Naive thymus-derived CD4-positive, alpha-beta T cell (primary cell): ENCODE data around the gene MRPL58. TPM values are rescaled to one million over a fixed set of nuclear protein-coding genes. Genes with fewer than 3 reads are reported as not detected.
A peak's percentile ranks its signal among the peaks of the same experiment; 100 is the strongest.

Experiments used
- ATAC-seq: fragments of 150-1000 bp; cut with Tn5 transposase; 2 replicates; pipeline ENCODE4 v1.10.0; 2021; ENCODE audit warnings: mild to moderate bottlenecking, moderate library complexity
- CTCF ChIA-PET: fragments of 350-600 bp; sonication (Branson Sonifier 250); formaldehyde crosslinking; loops from one replicate; lab custom pipeline; 2021; ENCODE audit warnings: antibody characterized with exemption; lab: Charles Lee
- POLR2A ChIA-PET: fragments of 350-600 bp; sonication (Branson Sonifier 250); formaldehyde crosslinking; loops from one replicate; lab custom pipeline; 2021; ENCODE audit warnings: antibody characterized with exemption, inconsistent platforms; lab: Charles Lee
- DNase-seq, 9 donors: peaks; one replicate each; pipeline versions ENCODE4 v3.0.0 to v3.0.0-alpha.2; 2020 to 2022; ENCODE audit warnings: mixed read lengths in 1 of 9
- H3K27ac ChIP-seq: one replicate; pipeline ENCODE4 v1.7.0; 2013; ENCODE audit warnings: mild to moderate bottlenecking, low read depth, low read length, moderate library complexity
- H3K27me3 ChIP-seq, 2 donors: one replicate each; pipeline ENCODE4 v1.7.0; 2013; ENCODE audit warnings: low read length in 2 of 2, mild to moderate bottlenecking in 2 of 2, moderate library complexity in 2 of 2; ENCODE audit not compliant: control insufficient read depth in 2 of 2, insufficient read depth in 2 of 2
- H3K36me3 ChIP-seq, 3 experiments: 1 replicate in 2 of 3; 2 replicates in 1 of 3; pipeline ENCODE4 v1.7.0; 2013; ENCODE audit warnings: low read length in 3 of 3, mild to moderate bottlenecking in 3 of 3, moderate library complexity in 1 of 3; ENCODE audit not compliant: insufficient read depth in 3 of 3, control insufficient read depth in 2 of 3
- H3K4me1 ChIP-seq, 2 donors: one replicate each; pipeline ENCODE4 v1.7.0; 2013; ENCODE audit warnings: low read length in 2 of 2, mild to moderate bottlenecking in 2 of 2, moderate library complexity in 1 of 2; ENCODE audit not compliant: control insufficient read depth in 2 of 2, insufficient read depth in 2 of 2
- H3K4me3 ChIP-seq: 2 replicates; pipeline ENCODE4 v1.7.0; 2013; ENCODE audit warnings: mild to moderate bottlenecking, low read length
- H3K9me3 ChIP-seq, 3 experiments: 1 replicate in 2 of 3; 2 replicates in 1 of 3; pipeline ENCODE4 v1.7.0; 2013; ENCODE audit warnings: low read length in 3 of 3; ENCODE audit not compliant: control insufficient read depth in 2 of 3
- H3K27ac Mint-ChIP-seq, 9 donors: one replicate each; pipeline ENCODE4 v1.8.0; 2020 to 2022; ENCODE audit warnings: mixed read lengths in 9 of 9, mild to moderate bottlenecking in 8 of 9, moderate library complexity in 5 of 9, inconsistent platforms in 2 of 9
- H3K27me3 Mint-ChIP-seq, 5 donors: one replicate each; pipeline ENCODE4 v1.8.0; 2021 to 2022; ENCODE audit warnings: mixed read lengths in 5 of 5, mild to moderate bottlenecking in 1 of 5
- H3K36me3 Mint-ChIP-seq, 5 donors: one replicate each; pipeline ENCODE4 v1.8.0; 2020 to 2022; ENCODE audit warnings: mixed read lengths in 5 of 5, mild to moderate bottlenecking in 3 of 5, inconsistent platforms in 1 of 5
- H3K4me1 Mint-ChIP-seq, 7 donors: one replicate each; pipeline ENCODE4 v1.8.0; 2020 to 2022; ENCODE audit warnings: mixed read lengths in 7 of 7, mild to moderate bottlenecking in 3 of 7, inconsistent platforms in 1 of 7
- H3K4me3 Mint-ChIP-seq, 10 donors: one replicate each; pipeline ENCODE4 v1.8.0; 2020 to 2022; ENCODE audit warnings: mild to moderate bottlenecking in 10 of 10, mixed read lengths in 10 of 10, moderate library complexity in 6 of 10, inconsistent platforms in 2 of 10
- H3K9me3 Mint-ChIP-seq, 11 donors: one replicate each; pipeline ENCODE4 v1.8.0; 2020 to 2022; ENCODE audit warnings: mixed read lengths in 11 of 11, mild to moderate bottlenecking in 4 of 11, inconsistent platforms in 1 of 11, moderate library complexity in 1 of 11
- intact Hi-C, 2 donors: fragments of 100-400 bp; cut with micrococcal nuclease; formaldehyde crosslinking; loops; one replicate each; pipeline ENCODE4 v1.15.1; 2023
- polyA plus RNA-seq, 2 donors: library from polyadenylated mRNA; unstranded; fragments of 300-500 nt; fragmentation: Illumina TruSeq; gene quantifications; one replicate each; pipeline ENCODE4 v1.2.3, GENCODE V29; 2021
- total RNA-seq, 6 experiments: library from RNA in 5 of 6; stranded (reverse) in 5 of 6; gene quantifications; 1 replicate in 5 of 6; 2 replicates in 1 of 6; pipeline ENCODE4 v1.2.3 and lab custom pipeline; 2021 to 2026

MRPL58 gene
- total and polyA plus RNA-seq, 7 experiments from 2014 or later: 11.7 to 71.4 (median 25.1) TPM

DNA sequence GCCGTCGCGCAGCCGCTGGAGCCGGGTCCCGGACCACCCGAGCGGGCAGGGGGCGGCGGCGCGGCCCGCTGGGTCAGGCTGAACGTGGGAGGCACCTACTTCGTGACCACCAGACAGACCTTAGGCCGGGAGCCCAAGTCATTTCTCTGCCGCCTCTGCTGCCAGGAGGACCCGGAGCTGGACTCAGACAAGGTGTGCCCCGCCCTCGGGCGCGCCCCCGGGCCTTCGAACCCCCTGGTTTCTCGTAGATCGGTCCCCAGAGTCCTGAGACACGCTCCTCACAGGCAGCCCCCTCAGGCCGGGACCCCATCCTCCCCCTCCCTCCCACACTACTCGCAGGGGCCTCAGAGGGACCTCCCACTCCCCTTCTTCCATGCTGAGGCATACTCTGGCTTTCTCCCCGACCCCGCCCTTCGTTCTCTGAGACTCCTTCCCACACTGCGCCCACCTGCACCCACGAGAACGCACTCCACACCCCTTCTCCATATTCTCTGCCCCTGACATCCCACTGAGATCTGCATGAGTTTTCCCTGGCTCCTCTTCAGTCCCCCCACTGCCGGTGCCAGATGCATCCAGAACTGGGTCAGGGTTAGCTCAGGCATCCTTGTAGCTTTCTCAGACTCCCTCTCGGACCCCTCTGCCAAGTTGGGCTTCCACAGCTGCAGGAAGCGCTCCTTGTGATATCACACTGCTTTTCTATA is 35.1 kb downstream of the MRPL58 start:
- H3K27ac Mint-ChIP-seq: peak overlapping the region; percentile 87 to 99 (median 92)
- intact Hi-C loops: loop anchor here (1.0 to 5.0 kb wide), 7 partner anchors 11 to 135 kb away; partner anchors contain the start of genes ARMC7 (in 1 of the 2), MRPL58 (in 1 of the 2), SLC16A5 (in 1 of the 2) and SUMO2 (in 1 of the 2)
- H3K27me3 ChIP-seq: no peaks in the 10 kb centered on the region
- DNase-seq: peak in 6 of 9 donors; percentile 11 to 35 (median 24)
- H3K36me3 ChIP-seq: peaks cover 0 to 14% (median 0%) of the 10 kb centered on the region in 3 experiments
- no peaks in the 10 kb centered on the region for H3K27me3 Mint-ChIP-seq
- peaks cover 13 to 16% of the 10 kb centered on the region in 2 donors for H3K4me1 ChIP-seq
- ATAC-seq: no peak
- peak overlapping the region; percentile 67 for H3K4me3 ChIP-seq
- H3K9me3 ChIP-seq: no peaks in the 10 kb centered on the region
- peaks cover 24 to 60% (median 49%) of the 10 kb centered on the region in 7 donors for H3K4me1 Mint-ChIP-seq
- H3K36me3 Mint-ChIP-seq: peaks cover 0 to 8% (median 5%) of the 10 kb centered on the region in 5 donors
- peak overlapping the region; percentile 71 for H3K27ac ChIP-seq
- H3K9me3 Mint-ChIP-seq: no peaks in the 10 kb centered on the region
- CTCF ChIA-PET: interaction anchor here (0.6 to 1.5 kb wide), 4 partner anchors 13 to 439 kb away, joined by 3 to 6 read pairs (median 3); no protein-coding TSS in a partner anchor
- POLR2A ChIA-PET: interaction anchor here (0.8 to 4.9 kb wide), 12 partner anchors 9 to 136 kb away, joined by 3 to 58 read pairs (median 6); partner anchors contain the start of genes HID1, MRPL58, SLC16A5 and SUMO2
- H3K4me3 Mint-ChIP-seq: peak overlapping the region; percentile 79 to 99 (median 94)

DNA sequence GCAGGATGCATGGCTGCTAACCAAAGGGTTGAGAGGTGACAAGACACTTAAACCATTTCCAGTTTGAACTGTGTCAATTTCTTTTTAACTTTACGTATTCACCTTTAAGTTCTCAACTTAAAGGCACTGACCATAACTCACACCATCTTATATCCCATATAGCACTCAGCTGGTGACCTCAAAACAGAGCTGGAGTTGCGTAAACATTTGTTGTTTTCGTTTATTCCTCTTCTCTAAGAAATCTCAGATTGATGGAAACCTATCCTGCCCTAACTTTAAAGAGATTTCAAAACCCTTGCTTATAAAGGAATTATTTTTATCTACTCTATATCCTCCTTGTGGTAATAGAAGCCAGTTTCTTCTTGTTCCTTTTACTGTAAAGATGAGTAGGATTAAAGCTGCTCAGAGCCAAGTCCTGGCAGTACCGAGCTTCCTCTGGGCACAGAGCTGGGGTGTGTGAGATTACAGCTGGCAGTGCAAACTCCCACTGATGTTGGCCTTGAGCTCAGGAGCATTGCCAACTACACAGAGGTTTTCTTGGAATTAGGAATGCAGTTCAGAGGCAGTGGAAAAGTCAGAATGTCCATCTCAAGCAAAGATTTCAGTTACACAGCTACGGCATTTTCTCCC is 35.9 kb downstream of the MRPL58 start:
- peak overlapping the region; percentile 87 to 99 (median 92) for H3K27ac Mint-ChIP-seq
- H3K27ac ChIP-seq: peak overlapping the region; percentile 71
- no peak for ATAC-seq
- no peaks in the 10 kb centered on the region for H3K27me3 Mint-ChIP-seq
- H3K36me3 Mint-ChIP-seq: peaks cover 0 to 12% (median 5%) of the 10 kb centered on the region in 5 donors
- H3K27me3 ChIP-seq: no peaks in the 10 kb centered on the region
- POLR2A ChIA-PET: interaction anchor here (0.8 to 4.9 kb wide), 10 partner anchors 10 to 76 kb away, joined by 3 to 58 read pairs (median 6); partner anchors contain the start of genes HID1, MRPL58 and SLC16A5
- no peaks in the 10 kb centered on the region for H3K9me3 ChIP-seq
- H3K4me1 ChIP-seq: peaks cover 13 to 16% of the 10 kb centered on the region in 2 donors
- intact Hi-C loops: loop anchor here (5.0 kb wide), 3 partner anchors 39 to 134 kb away; partner anchors contain the start of genes ARMC7 (in 1 of the 2), SLC16A5 (in 1 of the 2) and SUMO2 (in 1 of the 2)
- peaks cover 0 to 22% (median 0%) of the 10 kb centered on the region in 3 experiments for H3K36me3 ChIP-seq
- H3K4me1 Mint-ChIP-seq: peaks cover 28 to 62% (median 49%) of the 10 kb centered on the region in 7 donors
- H3K4me3 Mint-ChIP-seq: peak overlapping the region; percentile 79 to 99 (median 94)
- DNase-seq: no peak
- H3K9me3 Mint-ChIP-seq: no peaks in the 10 kb centered on the region
- CTCF ChIA-PET: interaction anchor here (0.6 to 1.2 kb wide), 6 partner anchors 11 to 439 kb away, joined by 3 read pairs; no protein-coding TSS in a partner anchor
- H3K4me3 ChIP-seq: peak overlapping the region; percentile 67

DNA sequence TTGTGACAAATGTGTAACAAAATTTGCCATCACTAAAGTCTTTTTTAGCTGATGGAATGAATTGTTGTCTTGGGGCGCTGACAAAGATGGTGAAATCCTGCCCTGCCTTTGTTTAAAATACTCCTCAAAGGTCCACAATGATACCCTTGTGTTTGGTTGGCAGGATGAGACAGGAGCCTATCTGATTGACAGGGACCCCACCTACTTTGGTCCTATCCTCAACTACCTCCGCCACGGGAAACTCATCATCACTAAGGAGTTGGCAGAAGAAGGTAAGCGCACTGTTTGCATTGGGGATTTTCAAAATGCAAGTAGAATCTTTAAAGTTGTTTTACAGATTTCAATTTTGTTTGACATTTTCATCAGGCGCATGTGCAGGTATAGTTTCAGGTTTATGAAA is 36.6 kb downstream of the MRPL58 start:
- POLR2A ChIA-PET: interaction anchor here (0.9 to 4.9 kb wide), 7 partner anchors 10 to 61 kb away, joined by 3 to 58 read pairs (median 7); partner anchors contain the start of genes ARMC7 and MRPL58
- DNase-seq: no peak
- Mint-ChIP-seq H3K4me3 (peak overlapping the region in 7 of 10 donors; percentile 18 to 95 (median 93)), H3K4me1 (peaks cover 28 to 57% (median 45%) of the 10 kb centered on the region in 7 donors), H3K36me3 (peaks cover 0 to 14% (median 5%) of the 10 kb centered on the region in 5 donors), H3K27me3 (no peaks in the 10 kb centered on the region), H3K27ac (peak overlapping the region in 8 of 9 donors; percentile 8 to 93 (median 88)), H3K9me3 (no peaks in the 10 kb centered on the region)
- Histone ChIP-seq H3K27me3 (no peaks in the 10 kb centered on the region), H3K27ac (no peak overlapping the region), H3K4me1 (peaks cover 13 to 16% of the 10 kb centered on the region in 2 donors), H3K36me3 (peaks cover 0 to 29% (median 0%) of the 10 kb centered on the region in 3 experiments), H3K4me3 (no peak overlapping the region), H3K9me3 (no peaks in the 10 kb centered on the region)
- ATAC-seq: no peak
- CTCF ChIA-PET: interaction anchor here (0.6 to 1.2 kb wide), 3 partner anchors 11 to 289 kb away, joined by 3 read pairs; no protein-coding TSS in a partner anchor
- intact Hi-C loops: loop anchor here (5.0 kb wide), 3 partner anchors 38 to 133 kb away; partner anchors contain the start of genes ARMC7 (in 1 of the 2), SLC16A5 (in 1 of the 2) and SUMO2 (in 1 of the 2)

DNA sequence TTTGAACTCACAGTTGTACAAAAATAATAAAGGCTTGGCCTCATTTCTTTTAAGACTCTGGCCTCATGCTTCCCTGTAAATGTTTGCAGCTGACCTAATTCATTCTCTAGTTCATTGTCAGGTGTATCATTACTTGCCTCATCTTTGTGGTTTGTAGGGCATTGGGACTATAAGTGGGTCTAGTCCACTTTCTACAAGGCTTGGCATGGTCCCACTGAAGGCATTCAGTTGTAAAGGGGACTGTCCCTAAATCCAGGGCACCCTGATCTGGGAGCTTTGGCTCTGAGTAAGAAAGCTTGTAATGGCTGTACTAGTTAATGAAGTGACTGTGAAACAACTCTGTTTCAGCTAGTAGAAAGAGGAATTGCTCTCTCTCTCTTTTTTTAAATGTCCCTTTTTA is 37.2 kb downstream of the MRPL58 start:
- Mint-ChIP-seq H3K27me3 (no peaks in the 10 kb centered on the region), H3K27ac (peak overlapping the region in 5 of 9 donors; percentile 10 to 89 (median 49)), H3K4me1 (peaks cover 28 to 54% (median 41%) of the 10 kb centered on the region in 7 donors), H3K9me3 (no peaks in the 10 kb centered on the region), H3K36me3 (peaks cover 0 to 17% (median 5%) of the 10 kb centered on the region in 5 donors), H3K4me3 (peak overlapping the region in 4 of 10 donors; percentile 2 to 53 (median 20))
- Histone ChIP-seq H3K36me3 (peaks cover 0 to 33% (median 0%) of the 10 kb centered on the region in 3 experiments), H3K27ac (no peak overlapping the region), H3K27me3 (no peaks in the 10 kb centered on the region), H3K4me3 (no peak overlapping the region), H3K4me1 (peaks cover 13 to 16% of the 10 kb centered on the region in 2 donors), H3K9me3 (no peaks in the 10 kb centered on the region)
- DNase-seq (no peak), ATAC-seq (no peak)
- intact Hi-C loops: loop anchor here (5.0 kb wide), 3 partner anchors 38 to 133 kb away; partner anchors contain the start of genes ARMC7 (in 1 of the 2), SLC16A5 (in 1 of the 2) and SUMO2 (in 1 of the 2)
- CTCF ChIA-PET: interaction anchor here (1.1 kb wide), 1 partner anchor 88 kb away, joined by 4 read pairs; no protein-coding TSS in a partner anchor
- POLR2A ChIA-PET: interaction anchor here (1.0 to 4.9 kb wide), 4 partner anchors 10 to 60 kb away, joined by 4 to 58 read pairs (median 12); partner anchors contain the start of genes ARMC7 and MRPL58

DNA sequence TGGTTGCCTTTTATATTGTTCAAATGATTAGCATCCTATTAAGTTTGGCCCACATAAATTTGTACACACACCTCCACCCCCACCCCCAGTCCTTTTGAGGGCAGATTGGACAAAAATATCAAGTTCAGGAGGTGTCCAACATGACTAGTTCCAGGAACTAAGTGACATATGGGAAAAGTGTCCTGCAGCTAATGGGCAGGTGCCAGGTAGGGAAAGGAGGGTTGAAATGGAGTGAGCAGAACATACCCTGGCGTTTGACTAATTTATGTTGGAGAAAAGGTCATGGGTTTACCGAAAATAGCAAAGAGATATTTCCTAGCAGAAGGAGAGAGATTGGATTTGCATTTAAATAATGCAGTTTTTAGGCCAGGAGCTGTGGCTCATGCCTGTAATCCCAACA is 39.5 kb downstream of the MRPL58 start:
- Histone ChIP-seq H3K36me3 (peaks cover 0 to 35% (median 0%) of the 10 kb centered on the region in 3 experiments), H3K4me1 (peaks cover 8 to 13% of the 10 kb centered on the region in 2 donors), H3K4me3 (no peak overlapping the region), H3K27me3 (no peaks in the 10 kb centered on the region), H3K9me3 (no peaks in the 10 kb centered on the region), H3K27ac (no peak overlapping the region)
- H3K27me3 Mint-ChIP-seq: no peaks in the 10 kb centered on the region
- H3K27ac Mint-ChIP-seq: peak overlapping the region in 3 of 9 donors; percentile 15 to 71 (median 51)
- no peak overlapping the region for H3K4me3 Mint-ChIP-seq
- peaks cover 0 to 17% (median 6%) of the 10 kb centered on the region in 5 donors for H3K36me3 Mint-ChIP-seq
- ChIA-PET POLR2A (interaction anchor here (0.7 kb wide), 1 partner anchor 15 kb away, joined by 3 read pairs; no protein-coding TSS in a partner anchor), CTCF (no interaction called here)
- intact Hi-C loops: no loop called here
- no peaks in the 10 kb centered on the region for H3K9me3 Mint-ChIP-seq
- peaks cover 16 to 47% (median 37%) of the 10 kb centered on the region in 7 donors for H3K4me1 Mint-ChIP-seq
- ATAC-seq (no peak), DNase-seq (no peak)
